Measurements from ENCODE around the gene NFIC.

The NFIC gene

GRCh38 chr19:3474010-3474409 lies 107.6 kb downstream of the NFIC start:
- no peak for DNase-seq

DNA sequence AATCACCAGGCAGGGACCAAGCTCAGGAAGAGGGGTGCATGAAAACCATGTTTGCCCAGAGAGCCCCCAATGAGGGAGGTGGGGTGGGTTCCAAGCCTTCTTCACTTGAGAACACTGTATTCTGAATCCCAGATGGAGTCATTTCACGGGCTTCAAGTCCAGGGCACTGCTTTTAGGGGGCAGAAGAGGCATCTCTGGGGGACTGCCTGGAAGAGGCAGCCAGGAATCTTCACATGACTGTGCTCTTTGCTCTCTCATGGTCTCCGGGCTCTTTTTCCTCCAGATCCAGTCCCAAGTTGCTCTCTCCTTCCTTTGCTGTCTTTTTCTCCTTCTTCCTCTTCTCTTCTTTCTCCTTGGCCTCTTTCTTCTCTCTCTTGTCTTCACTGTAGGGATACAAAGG lies 108.2 kb downstream of the NFIC start:
- no peak for DNase-seq

GRCh38 chr19:3475449-3475848 lies 109.1 kb downstream of the NFIC start:
- DNase-seq: no peak

DNA sequence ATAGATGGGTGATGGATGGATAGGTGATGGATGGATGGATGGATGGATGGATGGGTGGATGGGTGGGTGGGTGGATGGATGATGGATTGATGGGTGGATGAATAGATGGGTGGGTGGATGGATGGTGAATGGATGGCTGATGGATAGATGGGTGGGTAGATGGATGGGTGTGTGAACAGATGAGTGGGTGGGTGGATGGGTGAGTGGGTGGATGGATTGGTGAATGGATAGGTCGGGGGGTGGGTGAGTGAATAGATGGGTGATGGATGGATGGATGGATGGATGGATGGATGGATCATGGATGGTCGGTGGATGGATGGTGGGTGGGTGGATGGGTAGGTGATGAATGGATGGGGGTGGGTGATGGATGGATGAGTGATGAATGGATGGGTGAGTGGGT lies 110.4 kb downstream of the NFIC start:
- DNase-seq: no peak

GRCh38 chr19:3477506-3477905 lies 111.1 kb downstream of the NFIC start:
- no peak for DNase-seq

- DNase-seq: no peak
Measured at GRCh38 chr19:3477951-3478350, 111.6 kb downstream of the NFIC start.

DNA sequence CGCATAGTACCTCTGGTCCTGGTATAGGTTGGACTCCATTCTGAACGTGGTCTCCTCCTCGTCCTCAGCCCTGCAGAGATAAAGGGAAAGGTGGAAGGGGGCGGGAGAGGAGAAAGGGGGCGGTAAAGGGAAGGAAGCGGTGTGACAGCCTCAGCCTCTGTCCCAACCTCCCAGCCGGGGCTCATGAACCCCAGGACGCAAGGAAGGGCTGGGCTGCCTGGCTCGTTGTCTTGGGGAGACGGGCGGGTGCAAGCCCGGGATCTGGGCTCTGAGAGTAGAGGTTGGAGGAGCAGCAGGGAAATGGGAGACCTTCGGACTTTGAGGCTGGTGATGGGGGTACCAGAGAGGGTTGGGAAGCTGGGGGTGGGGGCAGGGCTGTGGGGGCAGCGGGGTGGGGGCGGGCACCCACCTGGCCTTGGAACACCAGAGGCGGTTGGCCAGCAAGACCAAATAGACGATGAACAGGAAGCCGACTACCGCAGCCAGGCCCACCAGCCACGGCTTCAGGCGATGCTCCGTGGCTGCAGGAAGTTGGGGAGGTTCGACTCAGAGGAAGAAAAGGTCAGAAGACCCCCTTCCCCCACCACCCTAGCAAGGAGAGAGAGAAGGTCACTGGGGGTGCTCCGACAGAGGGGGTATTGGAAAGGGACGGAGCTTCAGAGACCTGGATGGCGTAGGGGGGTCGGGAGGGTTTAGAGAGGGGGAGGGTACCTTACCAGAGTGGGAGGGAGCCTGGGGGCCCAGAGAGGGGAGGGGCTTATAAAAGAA lies 112.2 kb downstream of the NFIC start:
- no peak for DNase-seq

- DNase-seq: no peak
Measured at GRCh38 chr19:3479177-3479833, 112.9 kb downstream of the NFIC start.

GRCh38 chr19:3479834-3480215 lies 113.4 kb downstream of the NFIC start:
- no peak for DNase-seq

DNA sequence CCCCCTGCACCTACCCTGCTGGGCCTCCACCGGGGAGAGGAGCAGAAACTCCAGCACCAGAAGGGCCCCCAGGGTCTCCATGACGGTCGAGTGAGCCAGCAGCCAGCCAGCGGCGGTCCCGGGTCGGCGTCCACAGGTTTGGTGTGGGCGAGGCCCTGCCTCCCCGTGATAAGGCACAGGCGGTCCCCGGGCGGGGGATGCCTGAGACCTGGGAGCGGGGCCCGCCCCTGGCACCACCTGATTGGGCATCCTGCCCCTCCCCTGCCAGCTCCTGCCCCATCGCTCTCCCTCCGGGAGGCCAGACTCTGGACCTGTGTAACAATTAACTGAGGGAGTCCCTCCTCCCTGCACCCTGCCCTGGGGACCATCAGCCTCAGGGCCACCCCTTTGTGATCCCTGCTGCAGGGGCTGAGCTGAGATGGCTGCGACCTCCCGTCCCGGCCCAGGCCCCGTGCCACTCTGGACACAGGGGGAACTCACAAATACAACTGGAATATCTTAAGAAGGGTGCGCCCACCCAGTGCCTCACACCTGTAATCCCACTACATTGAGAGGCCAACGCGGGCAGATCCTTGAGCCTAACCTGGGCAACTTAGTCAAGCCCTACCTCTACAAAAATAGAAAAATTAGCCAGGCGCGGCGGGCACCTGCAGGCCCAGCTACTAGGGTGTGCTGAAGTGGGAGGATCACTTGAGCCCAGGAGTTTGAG lies 114.2 kb downstream of the NFIC start, which contains the start of gene SMIM24:
Gene SMIM24, minus strand, starts transcription at position 143 of the 709 bp plus-strand sequence. Its CDS starts 62 bp downstream, at position 81.
- DNase-seq: no peak

- DNase-seq: no peak
Measured at GRCh38 chr19:3481241-3482090, 115.1 kb downstream of the NFIC start.

- no peak for DNase-seq
Measured at GRCh38 chr19:3482507-3483225, 116.3 kb downstream of the NFIC start.

GRCh38 chr19:3483226-3483628 lies 116.8 kb downstream of the NFIC start, which contains the start of gene SMIM44:
Gene SMIM44, minus strand, starts transcription at chr19:3483441. Its CDS starts 38 bp downstream, at chr19:3483403.
- no peak for DNase-seq

DNA sequence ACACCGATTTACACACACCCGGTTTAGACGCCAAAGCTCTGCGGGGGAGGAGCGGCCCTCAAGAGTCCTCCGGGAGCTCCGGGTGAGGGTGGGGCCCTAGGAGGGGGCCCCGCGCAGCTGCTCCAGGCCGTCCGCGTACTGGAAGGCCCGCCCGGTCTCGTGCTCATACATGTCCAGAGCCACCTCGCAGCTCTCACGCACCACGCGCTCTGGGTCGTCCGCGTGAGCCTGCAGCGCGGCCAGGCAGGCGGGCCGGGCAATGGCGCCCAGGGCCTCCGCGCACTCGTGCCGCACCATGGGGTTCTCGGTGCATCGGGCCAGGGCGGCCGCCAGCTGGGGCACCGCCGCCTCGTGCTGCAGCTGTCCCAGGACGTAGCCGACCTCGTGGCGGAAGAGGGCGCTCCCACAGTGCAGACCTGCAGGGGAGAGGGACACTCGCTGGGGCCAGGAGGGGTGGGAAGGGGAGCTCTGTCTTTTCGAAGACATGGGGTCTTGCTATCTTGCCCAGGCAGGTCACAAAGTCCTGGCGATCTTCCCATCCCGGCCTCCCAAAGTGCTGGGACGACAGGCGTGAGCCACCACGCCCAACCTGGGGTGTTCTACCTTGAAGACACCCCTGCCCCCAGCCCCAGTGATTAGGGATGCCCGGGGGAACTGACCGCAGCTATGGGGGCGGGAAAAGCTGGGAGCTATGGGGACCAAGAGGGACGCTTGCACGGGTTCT lies 125.2 kb downstream of the NFIC start:
- no peak for DNase-seq

DNA sequence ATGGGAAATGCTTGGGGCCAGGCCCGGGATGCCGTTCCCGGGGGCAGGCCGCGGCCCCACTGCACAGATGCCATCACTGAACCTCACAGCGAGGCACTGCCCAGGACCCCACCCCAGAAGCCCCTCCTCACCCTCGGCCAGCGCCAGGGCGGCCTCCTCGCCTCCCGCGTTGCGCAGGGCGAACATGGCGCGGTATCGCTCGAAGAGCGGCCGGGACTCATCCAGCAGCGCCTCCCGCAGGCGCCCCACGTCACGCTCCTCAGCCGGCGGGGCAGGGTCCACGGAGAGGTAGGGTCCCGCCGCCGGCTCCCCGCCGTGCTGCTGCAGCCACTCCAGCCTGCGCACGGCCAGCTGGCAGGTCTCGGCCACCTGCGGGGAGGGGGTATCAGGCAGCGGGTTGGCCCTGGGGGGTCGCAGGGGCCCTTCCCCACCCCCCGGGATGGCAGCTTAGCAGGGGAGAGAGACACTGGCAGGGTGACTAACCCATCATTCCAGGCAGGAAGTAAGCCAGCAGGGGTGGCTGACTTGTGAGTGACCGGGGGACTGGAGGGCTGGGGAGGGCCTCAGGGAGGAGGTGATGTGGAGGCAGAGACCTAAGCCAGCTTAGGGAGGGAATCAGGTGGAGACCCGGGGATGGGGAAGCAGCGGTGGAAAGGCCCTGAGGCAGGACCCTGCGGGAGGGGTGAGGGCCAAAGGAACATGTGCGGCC lies 125.9 kb downstream of the NFIC start:
- no peak for DNase-seq

DNA sequence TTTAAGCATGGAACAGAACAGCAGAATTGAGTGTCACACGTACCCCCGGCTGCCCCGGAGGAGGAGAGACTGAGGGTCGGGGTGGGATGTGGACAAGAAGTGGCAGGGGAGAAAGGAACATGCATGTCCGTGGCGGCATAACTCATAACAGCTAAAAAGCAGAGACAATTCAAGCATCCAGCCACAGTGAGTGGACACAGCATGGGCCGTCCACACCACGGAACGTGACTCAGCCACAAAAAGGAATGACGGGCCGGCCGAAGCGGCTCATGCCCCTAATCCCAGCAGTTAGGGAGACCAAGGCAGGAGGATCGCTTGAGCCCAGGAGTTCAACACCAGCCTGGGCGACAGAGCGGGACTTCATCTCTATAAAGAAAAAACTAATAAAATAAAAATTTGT lies 126.5 kb downstream of the NFIC start:
- DNase-seq: no peak

GRCh38 chr19:3493651-3494050 lies 127.3 kb downstream of the NFIC start:
- no peak for DNase-seq

- no peak for DNase-seq
Measured at GRCh38 chr19:3494051-3494450, 127.7 kb downstream of the NFIC start.

DNA sequence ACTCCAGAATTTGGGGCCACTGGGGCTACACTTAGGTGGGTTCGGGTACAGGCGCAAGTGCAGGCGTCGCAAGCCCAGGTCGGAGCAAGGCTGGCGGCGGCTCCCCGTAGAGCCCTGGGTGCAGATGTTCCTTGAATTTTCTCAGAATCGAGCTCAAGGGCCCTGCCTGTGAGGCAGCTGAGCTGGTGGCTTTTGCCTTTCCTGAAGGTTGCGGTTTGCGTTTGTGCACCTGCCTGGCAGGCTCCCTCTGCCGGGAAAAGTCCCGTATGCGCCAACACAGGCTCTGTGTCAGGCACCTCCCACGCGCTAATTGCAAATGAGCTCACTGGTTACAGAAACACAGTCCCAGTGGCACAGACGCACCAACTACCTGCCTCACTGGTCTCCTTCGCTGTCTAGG lies 128.2 kb downstream of the NFIC start:
- DNase-seq: no peak

DNA sequence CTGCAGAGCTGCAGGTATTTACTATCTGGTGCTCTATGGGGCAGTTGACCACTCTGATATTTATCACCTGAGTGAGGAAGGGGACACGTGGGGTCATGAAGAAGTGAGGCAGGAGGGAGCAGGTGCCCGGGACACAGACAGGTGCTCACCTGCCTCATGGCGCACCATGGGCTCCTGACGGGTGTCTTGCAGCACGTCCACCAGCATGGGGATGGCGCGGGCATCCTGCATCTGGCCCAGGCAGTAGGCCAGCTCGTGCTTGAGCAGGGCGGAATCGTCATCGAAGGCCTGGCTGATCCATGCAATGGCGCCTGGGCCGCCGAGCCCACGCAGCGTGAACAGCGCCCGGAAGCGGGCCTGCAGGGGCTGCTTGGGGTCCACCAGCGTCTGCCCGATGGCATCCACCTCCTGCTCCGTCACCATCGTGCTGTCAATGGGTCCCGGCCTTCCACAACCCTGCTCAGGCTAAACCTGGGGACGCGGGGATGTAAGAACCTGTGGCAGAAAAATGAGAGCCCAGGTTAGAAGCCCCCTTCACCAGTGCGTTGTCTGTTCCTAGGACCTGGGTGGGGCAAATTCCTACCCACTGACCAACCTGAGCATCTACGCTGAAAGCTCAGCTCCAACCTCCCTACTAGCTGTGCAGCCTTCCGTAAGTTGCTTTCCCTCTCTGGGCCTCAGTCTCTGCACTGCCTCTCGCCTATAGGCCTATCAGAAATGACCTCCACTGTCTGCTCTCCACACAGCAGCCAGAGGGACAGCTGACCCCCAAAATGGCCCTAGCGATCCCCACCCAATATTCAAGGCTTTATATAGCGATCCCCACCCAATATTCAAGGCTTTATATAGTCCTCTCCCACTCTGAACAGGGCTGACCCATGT lies 130.2 kb downstream of the NFIC start:
- no peak for DNase-seq

All from femur (tissue), 1 donor.